HepG2 (cell line): ENCODE results near the gene MARS1.

Experiments used
- AKAP8 ChIP-seq: sonication (generic); formaldehyde crosslinking; IDR thresholded peaks from 2 replicates; pipeline ENCODE4 v1.5.1; 2020; ENCODE audit warnings: mild to moderate bottlenecking, missing genetic modification reagents
- CTCF ChIP-seq: sonication (generic); formaldehyde crosslinking; IDR thresholded peaks from 2 replicates; pipeline ENCODE4 v1.5.0; 2020; ENCODE audit warnings: mild to moderate bottlenecking, missing genetic modification reagents, moderate library complexity
- ELK4 ChIP-seq: sonication (generic); formaldehyde crosslinking; IDR thresholded peaks from 2 replicates; pipeline ENCODE4 v1.9.0; 2021; ENCODE audit warnings: missing genetic modification reagents, borderline replicate concordance
- HOXA9 ChIP-seq: sonication (generic); formaldehyde crosslinking; IDR thresholded peaks from 2 replicates; pipeline ENCODE4 v1.8.1; 2022; ENCODE audit warnings: missing genetic modification reagents, mild to moderate bottlenecking, moderate library complexity, borderline replicate concordance
- MAFG ChIP-seq: sonication (generic); formaldehyde crosslinking; IDR thresholded peaks from 2 replicates; pipeline ENCODE4 v1.5.1; 2020; ENCODE audit warnings: mild to moderate bottlenecking, missing genetic modification reagents
- MNT ChIP-seq: fragments of 450-650 bp; IDR thresholded peaks from 2 replicates; pipeline ENCODE4 v1.6.1; 2016
- NCOA1 ChIP-seq: sonication (generic); formaldehyde crosslinking; IDR thresholded peaks from 2 replicates; pipeline ENCODE4 v1.9.0; 2021; ENCODE audit warnings: missing genetic modification reagents
- POGZ ChIP-seq: sonication (generic); formaldehyde crosslinking; IDR thresholded peaks from 2 replicates; pipeline ENCODE4 v1.4.0; 2020; ENCODE audit warnings: mild to moderate bottlenecking, missing genetic modification reagents
- REL ChIP-seq: sonication (generic); formaldehyde crosslinking; conservative IDR thresholded peaks from 2 replicates; pipeline ENCODE4 v1.8.0; 2022; ENCODE audit warnings: mild to moderate bottlenecking, missing genetic modification reagents, moderate library complexity
- SMARCC2 ChIP-seq: fragments of 450-650 bp; IDR thresholded peaks from 2 replicates; pipeline ENCODE4 v1.6.1; 2017; ENCODE audit warnings: antibody characterized with exemption, mild to moderate bottlenecking
- TBP ChIP-seq: sonication (generic); formaldehyde crosslinking; IDR thresholded peaks from 2 replicates; pipeline ENCODE4 v1.5.0; 2020; ENCODE audit warnings: missing genetic modification reagents
- ZNF282 ChIP-seq: fragments of 450-650 bp; IDR thresholded peaks from 2 replicates; pipeline ENCODE4 v1.6.1; 2018; ENCODE audit not compliant: partially characterized antibody
- ZNF562 ChIP-seq: sonication (generic); formaldehyde crosslinking; IDR thresholded peaks from 2 replicates; pipeline ENCODE4 v1.8.0; 2022; ENCODE audit warnings: missing genetic modification reagents, borderline replicate concordance
- ZNF75D ChIP-seq: sonication (generic); formaldehyde crosslinking; IDR thresholded peaks from 2 replicates; pipeline ENCODE4 v1.8.1; 2023; ENCODE audit warnings: missing genetic modification reagents, mild to moderate bottlenecking, borderline replicate concordance

GRCh38 chr12:57479043-57479375 lies 8.9 kb upstream of the MARS1 start:
- no peak for TF ChIP-seq TBP (CRISPR knock-in tag)
- no peak for TF ChIP-seq AKAP8 (CRISPR knock-in tag)
- no peak for TF ChIP-seq ELK4 (CRISPR knock-in tag)
- no peak for TF ChIP-seq ZNF282
- TF ChIP-seq REL (CRISPR knock-in tag): no peak
- TF ChIP-seq ZNF562: no peak
- no peak for TF ChIP-seq NCOA1 (CRISPR knock-in tag)
- TF ChIP-seq SMARCC2: no peak
- no peak for TF ChIP-seq POGZ
- TF ChIP-seq CTCF (CRISPR knock-in tag): no peak
- no peak for TF ChIP-seq HOXA9 (CRISPR knock-in tag)
- TF ChIP-seq MAFG (CRISPR knock-in tag): no peak
- no peak for TF ChIP-seq ZNF75D (CRISPR knock-in tag)
- TF ChIP-seq MNT: no peak
